H9 (cell line): Measurements from ENCODE around the gene BOD1. TPM values are rescaled to one million over a fixed set of nuclear protein-coding genes. Genes with fewer than 3 reads are reported as not detected.
A peak's percentile ranks its signal among the peaks of the same experiment; 100 is the strongest.

Experiments
- DNase-seq: peaks from one replicate; pipeline ENCODE4 v3.0.0-alpha.2; 2017
- H2AFZ ChIP-seq: one replicate; pipeline ENCODE4 v1.6.1; 2013; ENCODE audit warnings: mild to moderate bottlenecking, low read length, control low read depth, moderate library complexity
- H2AK5ac ChIP-seq: 2 replicates; pipeline ENCODE4 v1.6.1; 2013; ENCODE audit warnings: low read length, control low read depth, mixed read lengths; ENCODE audit not compliant: insufficient read length
- H2BK120ac ChIP-seq: one replicate; pipeline ENCODE4 v1.6.1; 2013; ENCODE audit warnings: low read depth, mild to moderate bottlenecking, low read length, control low read depth, inconsistent platforms; ENCODE audit not compliant: poor library complexity, severe bottlenecking
- H2BK12ac ChIP-seq: 2 replicates; pipeline ENCODE4 v1.6.1; 2013; ENCODE audit warnings: low read length, control low read depth, mixed read lengths, low read depth; ENCODE audit not compliant: insufficient read length
- H2BK15ac ChIP-seq: 2 replicates; pipeline ENCODE4 v1.6.1; 2013; ENCODE audit warnings: low read depth, low read length, control low read depth
- H2BK20ac ChIP-seq: one replicate; pipeline ENCODE4 v1.6.1; 2013; ENCODE audit warnings: low read depth, mild to moderate bottlenecking, low read length, control low read depth, inconsistent platforms; ENCODE audit not compliant: poor library complexity, severe bottlenecking
- H2BK5ac ChIP-seq: 2 replicates; pipeline ENCODE4 v1.6.1; 2013; ENCODE audit warnings: low read length, control low read depth, mixed read lengths; ENCODE audit not compliant: insufficient read length
- H3K14ac ChIP-seq: 2 replicates; pipeline ENCODE4 v1.6.1; 2013; ENCODE audit warnings: low read length, control low read depth; ENCODE audit not compliant: insufficient read depth
- H3K18ac ChIP-seq: 2 replicates; pipeline ENCODE4 v1.6.1; 2013; ENCODE audit warnings: low read depth, mild to moderate bottlenecking, mixed read lengths, low read length, control low read depth; ENCODE audit not compliant: insufficient read length
- H3K23ac ChIP-seq: 2 replicates; pipeline ENCODE4 v1.6.1; 2013; ENCODE audit warnings: low read length, control low read depth, mixed read lengths, low read depth; ENCODE audit not compliant: insufficient read length
- H3K23me2 ChIP-seq: 2 replicates; pipeline ENCODE4 v1.6.1; 2013; ENCODE audit warnings: low read depth, mild to moderate bottlenecking, mixed read lengths, low read length, control low read depth; ENCODE audit not compliant: insufficient read length, poor library complexity, severe bottlenecking
- H3K27ac ChIP-seq: 2 replicates; pipeline ENCODE4 v1.5.1; 2013; ENCODE audit warnings: low read length, control low read depth, mixed read lengths, low read depth; ENCODE audit not compliant: insufficient read length
- H3K27me3 ChIP-seq: 2 replicates; pipeline ENCODE4 v1.6.1; 2013; ENCODE audit warnings: low read length, control low read depth, inconsistent platforms; ENCODE audit not compliant: insufficient read depth
- H3K4ac ChIP-seq: 2 replicates; pipeline ENCODE4 v1.6.1; 2013; ENCODE audit warnings: low read depth, mild to moderate bottlenecking, control low read depth, inconsistent platforms, low read length, moderate library complexity
- H3K4me1 ChIP-seq: 2 replicates; pipeline ENCODE4 v1.6.1; 2013; ENCODE audit warnings: low read length, control low read depth, inconsistent platforms; ENCODE audit not compliant: insufficient read depth
- H3K4me2 ChIP-seq: 2 replicates; pipeline ENCODE4 v1.6.1; 2013; ENCODE audit warnings: low read length, control low read depth, mixed read lengths; ENCODE audit not compliant: insufficient read length, insufficient read depth
- H3K56ac ChIP-seq: 2 replicates; pipeline ENCODE4 v1.6.1; 2013; ENCODE audit warnings: low read depth, mild to moderate bottlenecking, mixed read lengths, low read length, control low read depth; ENCODE audit not compliant: insufficient read length
- H3K79me1 ChIP-seq: 2 replicates; pipeline ENCODE4 v1.6.1; 2013; ENCODE audit warnings: low read depth, mild to moderate bottlenecking, moderate library complexity, low read length, control low read depth, inconsistent platforms; ENCODE audit not compliant: insufficient read depth, poor library complexity, severe bottlenecking
- H3K79me2 ChIP-seq: 2 replicates; pipeline ENCODE4 v1.6.1; 2013; ENCODE audit warnings: low read length, control low read depth, inconsistent platforms; ENCODE audit not compliant: insufficient read depth
- H3K9ac ChIP-seq: 2 replicates; pipeline ENCODE4 v1.6.1; 2013; ENCODE audit warnings: low read length, control low read depth, mixed read lengths; ENCODE audit not compliant: insufficient read length; ENCODE audit errors: extremely low read depth
- H3K9me3 ChIP-seq: one replicate; pipeline ENCODE4 v1.6.1; 2013; ENCODE audit warnings: low read depth, low read length, inconsistent platforms; ENCODE audit not compliant: control insufficient read depth
- H3T11ph ChIP-seq: one replicate; pipeline ENCODE4 v1.6.1; 2013; ENCODE audit warnings: mild to moderate bottlenecking, low read length, control low read depth, inconsistent platforms
- H4K20me1 ChIP-seq: one replicate; pipeline ENCODE4 v1.6.1; 2013; ENCODE audit not compliant: control insufficient read depth, insufficient read length, insufficient read depth
- H4K5ac ChIP-seq: 2 replicates; pipeline ENCODE4 v1.6.1; 2013; ENCODE audit warnings: low read depth, mild to moderate bottlenecking, mixed read lengths, low read length, control low read depth; ENCODE audit not compliant: insufficient read length
- H4K8ac ChIP-seq: replicated peaks from 2 replicates; pipeline ENCODE4 v1.6.1; 2013; ENCODE audit warnings: low read length, control low read depth, mixed read lengths, low read depth; ENCODE audit not compliant: insufficient read length
- H4K91ac ChIP-seq: 2 replicates; pipeline ENCODE4 v1.6.1; 2013; ENCODE audit warnings: low read depth, mild to moderate bottlenecking, moderate library complexity, mixed read lengths, low read length, control low read depth; ENCODE audit not compliant: insufficient read length
- H3K27ac Mint-ChIP-seq, 3 experiments: 2 replicates in 2 of 3; 3 replicates in 1 of 3; pipeline ENCODE4 v1.8.0; 2020 to 2021; ENCODE audit warnings: mixed read lengths in 3 of 3, mild to moderate bottlenecking in 1 of 3, moderate library complexity in 1 of 3
- H3K27me3 Mint-ChIP-seq: 2 replicates; pipeline ENCODE4 v1.8.0; 2021; ENCODE audit warnings: low read depth, mild to moderate bottlenecking, moderate library complexity, mixed read lengths
- H3K36me3 Mint-ChIP-seq, 3 experiments: 2 replicates in 2 of 3; 3 replicates in 1 of 3; pipeline ENCODE4 v1.8.0; 2020 to 2021; ENCODE audit warnings: low read depth in 3 of 3, mixed read lengths in 3 of 3; ENCODE audit not compliant: insufficient read depth in 1 of 3
- H3K4me1 Mint-ChIP-seq, 2 experiments: 2 replicates each; pipeline ENCODE4 v1.8.0; 2020; ENCODE audit warnings: mixed read lengths in 2 of 2
- H3K4me3 Mint-ChIP-seq, 2 experiments: 2 replicates in 1 of 2; 3 replicates in 1 of 2; pipeline ENCODE4 v1.8.0; 2020 to 2021; ENCODE audit warnings: mild to moderate bottlenecking in 2 of 2, mixed read lengths in 2 of 2, moderate library complexity in 1 of 2
- H3K9me3 Mint-ChIP-seq, 2 experiments: 2 replicates in 1 of 2; 3 replicates in 1 of 2; pipeline ENCODE4 v1.8.0; 2020; ENCODE audit warnings: mild to moderate bottlenecking in 2 of 2, mixed read lengths in 2 of 2, moderate library complexity in 1 of 2
- CTCF ChIP-seq: fragments of 200-600 bp; sonication (generic); conservative IDR thresholded peaks from 3 replicates; pipeline ENCODE4 v1.8.0; 2021; ENCODE audit warnings: antibody characterized with exemption, mild to moderate bottlenecking
- WGBS: extraction: QIAGEN DNeasy Blood & Tissue Kit; methylation state at CpG from one replicate; pipeline ENCODE4 v1.1.7; 2013; ENCODE audit warnings: missing lambda C conversion rate, low lambda C conversion rate, mixed read lengths; ENCODE audit not compliant: insufficient read length; ENCODE audit errors: extremely low coverage; 5-methylcytosine and 5-hydroxymethylcytosine counted together
- total RNA-seq: library from RNA; stranded (reverse); gene quantifications from 2 replicates; pipeline ENCODE4 v1.2.1, GENCODE V29; 2021

BOD1 gene
- total RNA-seq, 1 experiment from 2014 or later: 121 TPM

- H3K79me2 ChIP-seq: no peaks in the 10 kb centered on the region
- H2AFZ ChIP-seq: no peak overlapping the region
- no peaks in the 10 kb centered on the region for H3K79me1 ChIP-seq
- H3K9ac ChIP-seq: no peak overlapping the region
- no peak overlapping the region for H2BK12ac ChIP-seq
- H3K9me3 ChIP-seq: no peaks in the 10 kb centered on the region
- TF ChIP-seq CTCF: no peak
- no peak for DNase-seq
- no peak overlapping the region for H3T11ph ChIP-seq
- no peaks in the 10 kb centered on the region for H3K9me3 Mint-ChIP-seq
- peak overlapping the region in 1 of 3 experiments; percentile 9; a peak in 1 of 7 replicates for H3K27ac Mint-ChIP-seq
- no peak overlapping the region for H3K56ac ChIP-seq
- H4K20me1 ChIP-seq: no peaks in the 10 kb centered on the region
- no peak overlapping the region for H3K4me3 Mint-ChIP-seq
- no peaks in the 10 kb centered on the region for H3K36me3 Mint-ChIP-seq
- no peak overlapping the region for H2BK120ac ChIP-seq
- no peak overlapping the region for H4K91ac ChIP-seq
- no peaks in the 10 kb centered on the region for H3K27me3 ChIP-seq
- no peaks in the 10 kb centered on the region for H3K23me2 ChIP-seq
- H3K18ac ChIP-seq: no peak overlapping the region
- no CpG with 5 or more reads among the region's 3 CpGs for WGBS
- no peak overlapping the region for H3K4me2 ChIP-seq
- peaks cover 8% of the 10 kb centered on the region; the same call in 1 of the 2 replicates for H3K4me1 ChIP-seq
- no peak overlapping the region for H2BK20ac ChIP-seq
- H3K4ac ChIP-seq: no peak overlapping the region
- no peak overlapping the region for H4K8ac ChIP-seq
- no peak overlapping the region for H3K27ac ChIP-seq
- H2AK5ac ChIP-seq: no peak overlapping the region
- H3K23ac ChIP-seq: no peak overlapping the region
- no peak overlapping the region for H2BK5ac ChIP-seq
- H2BK15ac ChIP-seq: no peak overlapping the region
- H3K27me3 Mint-ChIP-seq: peaks cover 1% of the 10 kb centered on the region; the same call in 1 of the 2 replicates
- H4K5ac ChIP-seq: no peak overlapping the region
- peaks cover 45 to 51% of the 10 kb centered on the region in 2 experiments for H3K4me1 Mint-ChIP-seq
- no peak overlapping the region for H3K14ac ChIP-seq
Observed at GRCh38 chr5:173626505-173626820, 10.0 kb upstream of the BOD1 start.
